Fibroblast of villous mesenchyme (primary cell): Measurements from ENCODE around the gene SNRPD1. TPM values are rescaled to one million over a fixed set of nuclear protein-coding genes. Genes with fewer than 3 reads are reported as not detected.
"Not testable (repeated sequence)": the region's sequence is repeated elsewhere in the genome, so short reads cannot be mapped to it uniquely, and the experiment has no call there.

Experiments
- DNase-seq: peaks from one replicate; pipeline ENCODE4 v3.0.0-alpha.2; 2010; ENCODE audit warnings: low read depth
- H3K4me3 ChIP-seq: 2 replicates; pipeline ENCODE4 v1.5.1; 2011; ENCODE audit warnings: low read depth, mild to moderate bottlenecking, low read length
- total RNA-seq: library from RNA; depleted of rRNA; stranded (reverse); fragments of >200 nt; gene quantifications from 2 replicates; pipeline ENCODE4 v1.2.3, GENCODE V29; 2012
- TF ChIP-seq, protein P1 (sequence below): IDR thresholded peaks from 2 replicates; pipeline ENCODE4 v1.5.1; 2012; ENCODE audit warnings: low read depth, mild to moderate bottlenecking, low read length; ENCODE audit not compliant: insufficient read depth

Gene SNRPD1
- total RNA-seq, 1 donor: 11.7 TPM

DNA sequence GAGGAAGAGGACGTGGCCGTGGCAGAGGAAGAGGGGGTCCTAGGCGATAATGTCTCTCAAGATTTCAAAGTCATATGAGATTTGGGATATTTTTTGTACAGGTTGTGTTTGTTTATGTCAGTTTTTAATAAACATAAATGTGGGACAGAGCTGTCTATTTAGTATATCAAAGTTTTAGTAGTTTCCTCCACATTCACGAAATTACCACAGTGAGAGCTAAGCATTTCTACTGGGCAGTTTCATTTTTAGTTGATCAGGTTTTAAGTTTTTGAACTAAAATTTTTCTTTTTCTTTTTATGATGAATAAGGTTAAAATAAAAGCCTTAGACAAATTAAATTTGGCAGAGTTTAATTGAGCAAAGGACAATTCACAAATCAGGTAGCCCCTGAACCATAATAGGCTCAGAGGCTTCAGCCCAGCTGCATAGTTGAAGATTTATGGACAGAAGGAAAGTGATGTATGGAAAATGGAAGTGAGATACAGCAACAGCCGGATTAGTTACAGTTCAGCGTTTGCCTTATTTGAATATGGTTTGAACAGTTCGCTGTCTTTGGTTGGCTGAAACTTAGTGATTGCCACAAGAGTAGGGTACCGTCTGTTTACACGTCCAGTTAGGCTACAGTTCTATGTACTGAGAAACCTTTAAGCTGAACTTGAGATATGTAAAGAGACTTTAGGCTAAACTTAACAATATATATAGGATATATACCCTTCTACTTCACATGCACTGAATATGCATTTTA is 17.1 kb downstream of the SNRPD1 start:
- TF ChIP-seq, protein P1, sequence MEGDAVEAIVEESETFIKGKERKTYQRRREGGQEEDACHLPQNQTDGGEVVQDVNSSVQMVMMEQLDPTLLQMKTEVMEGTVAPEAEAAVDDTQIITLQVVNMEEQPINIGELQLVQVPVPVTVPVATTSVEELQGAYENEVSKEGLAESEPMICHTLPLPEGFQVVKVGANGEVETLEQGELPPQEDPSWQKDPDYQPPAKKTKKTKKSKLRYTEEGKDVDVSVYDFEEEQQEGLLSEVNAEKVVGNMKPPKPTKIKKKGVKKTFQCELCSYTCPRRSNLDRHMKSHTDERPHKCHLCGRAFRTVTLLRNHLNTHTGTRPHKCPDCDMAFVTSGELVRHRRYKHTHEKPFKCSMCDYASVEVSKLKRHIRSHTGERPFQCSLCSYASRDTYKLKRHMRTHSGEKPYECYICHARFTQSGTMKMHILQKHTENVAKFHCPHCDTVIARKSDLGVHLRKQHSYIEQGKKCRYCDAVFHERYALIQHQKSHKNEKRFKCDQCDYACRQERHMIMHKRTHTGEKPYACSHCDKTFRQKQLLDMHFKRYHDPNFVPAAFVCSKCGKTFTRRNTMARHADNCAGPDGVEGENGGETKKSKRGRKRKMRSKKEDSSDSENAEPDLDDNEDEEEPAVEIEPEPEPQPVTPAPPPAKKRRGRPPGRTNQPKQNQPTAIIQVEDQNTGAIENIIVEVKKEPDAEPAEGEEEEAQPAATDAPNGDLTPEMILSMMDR: no peak
- H3K4me3 ChIP-seq: no peak overlapping the region
- no peak for DNase-seq

DNA sequence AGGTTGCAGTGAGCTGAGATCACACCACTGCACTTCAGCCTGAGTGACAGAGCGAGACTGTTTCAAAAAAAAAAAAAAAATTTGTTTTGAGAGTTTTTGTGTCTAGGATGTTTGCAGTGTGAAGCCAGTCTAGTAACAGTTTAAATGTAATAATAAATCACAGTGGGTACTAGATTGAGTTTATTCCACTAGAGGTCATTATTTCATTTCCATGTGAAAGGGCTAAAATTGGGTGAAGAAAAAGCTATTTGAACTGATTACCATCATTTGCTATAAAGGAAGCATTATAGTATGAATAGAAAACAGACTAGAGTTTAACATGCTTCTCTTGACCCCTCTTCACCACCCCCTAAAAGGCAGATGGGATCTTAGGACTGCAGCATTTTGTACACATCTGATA is 20.3 kb downstream of the SNRPD1 start:
- H3K4me3 ChIP-seq: no peak overlapping the region
- DNase-seq: peak; percentile 21
- TF ChIP-seq, protein P1: no peak

DNA sequence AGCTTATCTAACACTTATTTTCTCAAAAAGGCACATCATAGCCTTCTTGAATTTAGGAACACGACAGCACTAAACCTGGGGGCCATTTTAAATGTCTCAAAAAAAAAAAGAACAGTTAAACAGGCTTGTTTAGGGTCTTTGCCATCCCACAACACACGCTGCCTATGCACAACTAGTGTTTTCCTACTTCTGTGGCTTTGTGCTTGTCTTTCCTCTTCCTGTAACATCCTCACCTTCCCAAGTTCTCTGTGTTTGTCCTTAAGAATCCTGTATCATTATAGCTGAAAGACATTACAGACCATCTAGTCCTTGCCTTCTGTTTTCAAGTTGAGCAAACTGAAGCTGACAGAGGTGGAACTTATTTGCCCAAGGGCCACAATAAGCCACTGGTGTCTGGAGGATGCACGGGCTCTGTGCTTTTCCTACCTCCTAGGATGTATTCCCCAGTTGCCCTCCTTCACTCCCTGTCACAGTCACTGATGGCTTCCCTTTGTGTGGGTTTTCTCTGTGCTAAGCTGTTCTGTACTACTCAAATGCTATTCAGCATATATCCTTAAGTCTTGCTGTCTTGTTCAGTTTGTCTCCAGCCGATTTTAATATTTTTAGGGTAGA is 22.6 kb downstream of the SNRPD1 start:
- TF ChIP-seq, protein P1: no peak
- H3K4me3 ChIP-seq: no peak overlapping the region
- no peak for DNase-seq

DNA sequence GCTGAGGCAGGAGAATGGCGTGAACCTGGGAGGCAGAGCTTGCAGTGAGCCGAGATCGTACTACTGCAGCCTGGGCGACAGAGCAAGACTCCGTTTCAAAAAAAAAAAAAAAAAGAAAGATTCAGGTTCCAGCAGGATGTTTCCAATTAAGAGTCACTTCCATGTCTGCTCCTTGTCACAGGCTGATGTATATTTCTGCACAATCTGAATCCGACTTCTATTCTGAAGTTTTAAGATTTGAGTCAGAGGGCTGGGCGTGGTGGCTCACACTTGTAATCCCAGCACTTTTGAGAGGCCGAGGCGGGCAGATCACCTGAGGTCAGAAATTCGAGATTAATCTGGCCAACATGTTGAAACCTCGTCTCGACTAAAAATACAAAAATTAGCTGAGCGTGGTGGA is 24.7 kb downstream of the SNRPD1 start:
- no peak for DNase-seq
- no peak overlapping the region for H3K4me3 ChIP-seq
- TF ChIP-seq, protein P1: no peak

DNA sequence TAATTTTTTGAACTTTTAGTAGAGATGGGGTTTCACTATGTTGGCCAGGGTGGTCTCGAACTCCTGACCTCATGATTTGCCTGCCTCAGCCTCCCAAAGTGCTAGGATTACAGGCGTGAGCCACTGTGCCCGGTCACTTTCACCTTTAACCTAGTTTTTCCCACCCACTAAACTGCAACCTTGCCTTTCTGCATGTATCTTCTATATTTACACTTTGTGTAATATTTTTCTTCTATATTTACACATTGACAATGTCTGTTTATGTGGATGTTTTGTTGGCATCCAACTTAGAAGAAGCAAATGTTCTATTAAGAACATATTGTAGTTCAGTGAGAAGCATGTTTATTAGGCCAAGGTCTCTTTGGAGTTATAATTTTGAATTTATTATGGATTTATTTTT is 26.7 kb downstream of the SNRPD1 start:
- TF ChIP-seq, protein P1: no peak
- H3K4me3 ChIP-seq: no peak overlapping the region
- no peak for DNase-seq

DNA sequence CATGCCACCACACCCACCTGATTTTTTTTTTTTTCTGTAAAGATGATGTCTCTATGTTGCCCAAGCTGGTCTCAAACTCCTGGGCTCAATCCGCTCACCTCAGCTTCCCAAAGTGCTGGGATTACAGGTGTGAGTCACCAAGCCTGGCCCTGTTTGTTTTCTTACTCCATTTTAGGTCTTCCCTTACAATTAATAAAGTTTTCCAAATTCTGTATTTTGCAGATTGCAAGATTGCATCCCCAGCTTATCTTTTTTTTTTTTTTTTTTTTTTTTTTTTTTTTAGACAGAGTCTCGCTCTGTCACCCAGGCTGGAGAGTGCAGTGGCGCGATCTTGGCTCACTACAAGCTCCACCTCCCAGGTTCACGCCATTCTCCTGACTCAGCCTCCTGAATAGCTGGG is 28.3 kb downstream of the SNRPD1 start:
- not testable (repeated sequence) for DNase-seq, H3K4me3 ChIP-seq

DNA sequence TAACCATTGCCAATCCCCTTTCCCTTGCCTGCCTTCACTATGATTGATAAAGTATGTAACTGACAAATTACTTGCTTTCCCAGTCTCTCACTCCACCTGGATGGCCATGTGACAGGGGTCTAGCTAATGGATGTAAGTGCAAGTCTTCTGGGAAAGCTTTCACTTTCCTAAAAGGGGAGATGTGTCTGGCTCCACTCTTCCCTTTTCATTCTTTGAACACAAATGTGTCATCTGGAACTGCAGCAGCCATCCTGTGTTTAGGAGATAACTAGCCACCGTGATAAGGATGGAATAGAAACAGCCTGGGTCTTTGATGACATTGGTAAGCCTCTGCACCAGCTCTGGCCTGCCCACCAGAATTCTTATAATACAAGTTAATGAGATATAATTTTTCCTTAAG is 38.2 kb downstream of the SNRPD1 start:
- H3K4me3 ChIP-seq: no peak overlapping the region
- no peak for DNase-seq
- TF ChIP-seq, protein P1: no peak
